ENCODE results near the gene ARHGEF19.
"Not testable (repeated sequence)": the region's sequence is repeated elsewhere in the genome, so short reads cannot be mapped to it uniquely, and the experiment has no call there.

ARHGEF19 gene

GRCh38 chr1:16172964-16173446 is 39.4 kb downstream of the ARHGEF19 start:
- H3K9me3 ChIP-seq, result no peaks in the 10 kb centered on the region
- no peaks in the 10 kb centered on the region for H3K36me3 ChIP-seq (replicated peaks)
- H3K27me3 ChIP-seq (ENCODE audit: low read depth), result no peaks in the 10 kb centered on the region
- peaks cover 10% of the 10 kb centered on the region for H3K4me1 ChIP-seq
- H3K4me3 ChIP-seq, result no peak overlapping the region
- in situ Hi-C loops (cut with MboI; ENCODE audit: low sequenced_read_pairs), result no loop called here
- no peak for DNase-seq (ENCODE audit: low spot score in 2 of 2)

GRCh38 chr1:16172218-16172830 is 40.1 kb downstream of the ARHGEF19 start:
- DNase-seq (ENCODE audit: low spot score in 2 of 2), result no peak
- Histone ChIP-seq H3K36me3 (replicated peaks) (no peaks in the 10 kb centered on the region), H3K4me3 (no peak overlapping the region), H3K9me3 (no peaks in the 10 kb centered on the region), H3K4me1 (peaks cover 12% of the 10 kb centered on the region), H3K27me3 (ENCODE audit: low read depth) (no peaks in the 10 kb centered on the region)
- in situ Hi-C loops (cut with MboI; ENCODE audit: low sequenced_read_pairs), result no loop called here

- in situ Hi-C loops (cut with MboI; ENCODE audit: low sequenced_read_pairs), result no loop called here
- no peak overlapping the region for H3K4me3 ChIP-seq
- no peaks in the 10 kb centered on the region for H3K36me3 ChIP-seq (replicated peaks)
- H3K9me3 ChIP-seq, result no peaks in the 10 kb centered on the region
- no peak for DNase-seq (ENCODE audit: low spot score in 2 of 2)
- H3K27me3 ChIP-seq (ENCODE audit: low read depth), result no peaks in the 10 kb centered on the region
- peaks cover 15% of the 10 kb centered on the region for H3K4me1 ChIP-seq
Observed at GRCh38 chr1:16171314-16172151, 40.9 kb downstream of the ARHGEF19 start.

- no peak for DNase-seq (ENCODE audit: low spot score in 2 of 2)
- H3K4me3 ChIP-seq, result no peak overlapping the region
- no peaks in the 10 kb centered on the region for H3K27me3 ChIP-seq (ENCODE audit: low read depth)
- peaks cover 7% of the 10 kb centered on the region for H3K4me1 ChIP-seq
- no peaks in the 10 kb centered on the region for H3K9me3 ChIP-seq
- H3K36me3 ChIP-seq (replicated peaks), result no peaks in the 10 kb centered on the region
- in situ Hi-C loops (cut with MboI; ENCODE audit: low sequenced_read_pairs), result no loop called here
Observed at GRCh38 chr1:16170283-16170673, 42.2 kb downstream of the ARHGEF19 start.

- Histone ChIP-seq H3K27me3 (ENCODE audit: low read depth) (no peaks in the 10 kb centered on the region), H3K36me3 (replicated peaks) (no peaks in the 10 kb centered on the region), H3K4me3 (no peak overlapping the region), H3K4me1 (peaks cover 11% of the 10 kb centered on the region), H3K9me3 (no peaks in the 10 kb centered on the region)
- no peak for DNase-seq (ENCODE audit: low spot score in 2 of 2)
- in situ Hi-C loops (cut with MboI; ENCODE audit: low sequenced_read_pairs), result no loop called here
Observed at GRCh38 chr1:16168622-16169360, 43.7 kb downstream of the ARHGEF19 start.

- in situ Hi-C loops (cut with MboI; ENCODE audit: low sequenced_read_pairs); H3K36me3 ChIP-seq (replicated peaks); H3K27me3 ChIP-seq (ENCODE audit: low read depth); DNase-seq (ENCODE audit: low spot score in 2 of 2); H3K9me3 ChIP-seq: not testable (repeated sequence)
- Histone ChIP-seq H3K4me3 (peak overlapping the region; percentile 55), H3K4me1 (peaks cover 11% of the 10 kb centered on the region)
Observed at GRCh38 chr1:16168144-16168495, 44.3 kb downstream of the ARHGEF19 start.

- peaks cover 11% of the 10 kb centered on the region for H3K4me1 ChIP-seq
- peak overlapping the region; percentile 55 for H3K4me3 ChIP-seq
- peak; percentile 64 to 87 for DNase-seq (ENCODE audit: low spot score in 2 of 2)
- no peaks in the 10 kb centered on the region for H3K9me3 ChIP-seq
- in situ Hi-C loops (cut with MboI; ENCODE audit: low sequenced_read_pairs), result no loop called here
- H3K27me3 ChIP-seq (ENCODE audit: low read depth), result no peaks in the 10 kb centered on the region
- H3K36me3 ChIP-seq (replicated peaks), result no peaks in the 10 kb centered on the region
Observed at GRCh38 chr1:16167331-16168143, 44.9 kb downstream of the ARHGEF19 start.

GRCh38 chr1:16166117-16166516 is 46.3 kb downstream of the ARHGEF19 start:
- no peak for DNase-seq (ENCODE audit: low spot score in 2 of 2)
- H3K4me3 ChIP-seq, result no peak overlapping the region
- no peaks in the 10 kb centered on the region for H3K9me3 ChIP-seq
- no peaks in the 10 kb centered on the region for H3K27me3 ChIP-seq (ENCODE audit: low read depth)
- in situ Hi-C loops (cut with MboI; ENCODE audit: low sequenced_read_pairs), result no loop called here
- peaks cover 11% of the 10 kb centered on the region for H3K4me1 ChIP-seq
- no peaks in the 10 kb centered on the region for H3K36me3 ChIP-seq (replicated peaks)

- peaks cover 11% of the 10 kb centered on the region for H3K4me1 ChIP-seq
- H3K36me3 ChIP-seq (replicated peaks), result no peaks in the 10 kb centered on the region
- H3K9me3 ChIP-seq, result no peaks in the 10 kb centered on the region
- H3K27me3 ChIP-seq (ENCODE audit: low read depth), result no peaks in the 10 kb centered on the region
- H3K4me3 ChIP-seq, result no peak overlapping the region
- no peak for DNase-seq (ENCODE audit: low spot score in 2 of 2)
- in situ Hi-C loops (cut with MboI; ENCODE audit: low sequenced_read_pairs), result no loop called here
Observed at GRCh38 chr1:16165548-16165947, 46.9 kb downstream of the ARHGEF19 start.

GRCh38 chr1:16165073-16165364 is 47.4 kb downstream of the ARHGEF19 start:
- H3K9me3 ChIP-seq, result no peaks in the 10 kb centered on the region

GRCh38 chr1:16164213-16165072 is 48.0 kb downstream of the ARHGEF19 start:
- Histone ChIP-seq H3K36me3 (replicated peaks) (no peaks in the 10 kb centered on the region), H3K4me1 (peaks cover 11% of the 10 kb centered on the region), H3K4me3 (no peak overlapping the region), H3K9me3 (no peaks in the 10 kb centered on the region), H3K27me3 (ENCODE audit: low read depth) (no peaks in the 10 kb centered on the region)
- in situ Hi-C loops (cut with MboI; ENCODE audit: low sequenced_read_pairs), result no loop called here
- DNase-seq (ENCODE audit: low spot score in 2 of 2), result peak in 1 of 2 experiments; percentile 54

More at GRCh38 chr1:16165073-16165364, 47.4 kb downstream of the ARHGEF19 start:
- no peak for DNase-seq (ENCODE audit: low spot score in 2 of 2)
- peaks cover 11% of the 10 kb centered on the region for H3K4me1 ChIP-seq
- H3K4me3 ChIP-seq, result no peak overlapping the region
- H3K27me3 ChIP-seq (ENCODE audit: low read depth), result no peaks in the 10 kb centered on the region
- no peaks in the 10 kb centered on the region for H3K36me3 ChIP-seq (replicated peaks)
- in situ Hi-C loops (cut with MboI; ENCODE audit: low sequenced_read_pairs), result no loop called here

GRCh38 chr1:16163608-16164212 is 48.7 kb downstream of the ARHGEF19 start:
- DNase-seq (ENCODE audit: low spot score in 2 of 2); in situ Hi-C loops (cut with MboI; ENCODE audit: low sequenced_read_pairs); H3K9me3 ChIP-seq; H3K36me3 ChIP-seq (replicated peaks); H3K27me3 ChIP-seq (ENCODE audit: low read depth); H3K4me3 ChIP-seq: not testable (repeated sequence)
- H3K4me1 ChIP-seq, result peaks cover 11% of the 10 kb centered on the region
